B cell (primary cell): Measurements from ENCODE around the gene UBR3. TPM values are rescaled to one million over a fixed set of nuclear protein-coding genes. Genes with fewer than 3 reads are reported as not detected.

Experiments
- ATAC-seq: fragments of 200-7000 bp; cut with Tn5 transposase; one replicate; pipeline ENCODE4 v1.10.0; 2021; ENCODE audit warnings: low read depth, mild to moderate bottlenecking, moderate number of reproducible peaks, moderate library complexity
- CTCF ChIA-PET: fragments of 350-600 bp; sonication (Branson Sonifier 250); formaldehyde crosslinking; loops from one replicate; lab custom pipeline; 2021; ENCODE audit warnings: antibody characterized with exemption, inconsistent platforms; lab: Charles Lee
- POLR2A ChIA-PET: fragments of 350-600 bp; sonication (Branson Sonifier 250); formaldehyde crosslinking; loops from one replicate; lab custom pipeline; 2021; ENCODE audit warnings: antibody characterized with exemption; lab: Charles Lee
- DNase-seq: peaks from one replicate; pipeline ENCODE4 v3.0.0; 2013
- H2AFZ ChIP-seq: 2 replicates; pipeline ENCODE4 v1.6.1; 2012; ENCODE audit warnings: mild to moderate bottlenecking, low read depth, low read length; ENCODE audit not compliant: insufficient read depth, poor library complexity, severe bottlenecking
- H3K27ac ChIP-seq, 2 donors: 1 replicate in 1 of 2; 2 replicates in 1 of 2; pipeline ENCODE4 v1.5.1; 2012 to 2013; ENCODE audit warnings: low read length in 2 of 2, mild to moderate bottlenecking in 2 of 2, moderate library complexity in 1 of 2
- H3K27me3 ChIP-seq, 4 experiments: fragments of 200-600 bp in 1 of 4; sonication (generic) in 1 of 4; replicated peaks in 1 of 4; 1 replicate in 2 of 4; 2 replicates in 2 of 4; pipeline versions ENCODE4 v1.6.1 to v1.7.0; 2013 to 2016; ENCODE audit warnings: low read length in 3 of 4, mild to moderate bottlenecking in 2 of 4, mixed read lengths in 1 of 4, moderate library complexity in 1 of 4; ENCODE audit not compliant: insufficient read depth in 4 of 4, control insufficient read depth in 3 of 4; ENCODE audit errors: control extremely low read depth in 1 of 4
- H3K36me3 ChIP-seq, 2 experiments: replicated peaks in 1 of 2; 1 replicate in 1 of 2; 2 replicates in 1 of 2; pipeline versions ENCODE4 v1.6.1 to v1.7.1; 2013; ENCODE audit warnings: low read length in 1 of 2; ENCODE audit not compliant: insufficient read depth in 2 of 2, control insufficient read depth in 1 of 2; ENCODE audit errors: control extremely low read depth in 1 of 2, extremely low read depth in 1 of 2
- H3K4me1 ChIP-seq, 2 donors: fragments of 200-600 bp in 1 of 2; sonication (generic) in 1 of 2; 1 replicate in 1 of 2; 2 replicates in 1 of 2; pipeline versions ENCODE4 v1.5.1 to v1.6.1; 2013 to 2017; ENCODE audit warnings: low read length in 2 of 2; ENCODE audit not compliant: control insufficient read depth in 2 of 2, insufficient read depth in 2 of 2
- H3K4me2 ChIP-seq: replicated peaks from 2 replicates; pipeline ENCODE3; 2012; ENCODE audit warnings: mild to moderate bottlenecking, low read depth, low read length; ENCODE audit not compliant: poor library complexity, severe bottlenecking
- H3K4me3 ChIP-seq, 5 experiments: fragments of 200-600 bp in 1 of 5; sonication (generic) in 1 of 5; 1 replicate in 3 of 5; 2 replicates in 2 of 5; pipeline versions ENCODE4 v1.5.1 to v1.7.0; 2011 to 2016; ENCODE audit warnings: low read length in 4 of 5, mild to moderate bottlenecking in 4 of 5, low read depth in 2 of 5, control low read depth in 1 of 5, moderate library complexity in 1 of 5; ENCODE audit not compliant: insufficient read depth in 1 of 5; ENCODE audit errors: control extremely low read depth in 1 of 5, extremely low read depth in 1 of 5
- H3K79me2 ChIP-seq: fragments of 200-600 bp; sonication (generic); one replicate; pipeline ENCODE4 v1.6.0; 2016; ENCODE audit warnings: low read length; ENCODE audit not compliant: control insufficient read depth, insufficient read depth
- H3K9ac ChIP-seq: fragments of 200-600 bp; sonication (generic); 2 replicates; pipeline ENCODE4 v1.6.1; 2017; ENCODE audit warnings: mild to moderate bottlenecking, low read length, moderate library complexity
- H3K9me3 ChIP-seq, 3 donors: one replicate each; pipeline versions ENCODE4 v1.6.1 to v1.7.1; 2013; ENCODE audit warnings: low read length in 2 of 3; ENCODE audit not compliant: control insufficient read depth in 2 of 3, insufficient read depth in 1 of 3; ENCODE audit errors: control extremely low read depth in 1 of 3
- H4K20me1 ChIP-seq: 2 replicates; pipeline ENCODE4 v1.6.0; 2012; ENCODE audit warnings: mild to moderate bottlenecking, low read length; ENCODE audit not compliant: insufficient read depth, control insufficient read depth, poor library complexity, severe bottlenecking
- H3K27ac Mint-ChIP-seq: one replicate; pipeline ENCODE4 v1.8.0; 2021; ENCODE audit warnings: mixed read lengths
- H3K27me3 Mint-ChIP-seq: one replicate; pipeline ENCODE4 v1.8.0; 2021; ENCODE audit warnings: mixed read lengths
- H3K4me1 Mint-ChIP-seq: one replicate; pipeline ENCODE4 v1.8.0; 2021; ENCODE audit warnings: mixed read lengths
- H3K4me3 Mint-ChIP-seq: one replicate; pipeline ENCODE4 v1.8.0; 2021; ENCODE audit warnings: mixed read lengths
- H3K9me3 Mint-ChIP-seq: one replicate; pipeline ENCODE4 v1.8.0; 2022; ENCODE audit warnings: mixed read lengths; ENCODE audit not compliant: insufficient read depth
- EZH2 ChIP-seq: IDR thresholded peaks from 2 replicates; pipeline ENCODE4 v1.6.1; 2012; ENCODE audit warnings: borderline replicate concordance, low read depth, mild to moderate bottlenecking, moderate library complexity, low read length; ENCODE audit not compliant: insufficient read depth, poor library complexity, severe bottlenecking
- WGBS: methylation state at CpG from one replicate; pipeline ENCODE4 v1.1.5; 2013; ENCODE audit warnings: missing lambda C conversion rate; ENCODE audit not compliant: insufficient coverage; 5-methylcytosine and 5-hydroxymethylcytosine counted together
- intact Hi-C: fragments of 100-400 bp; cut with micrococcal nuclease; formaldehyde crosslinking; loops from one replicate; pipeline ENCODE4 v1.10.0; 2022
- polyA plus RNA-seq: library from polyadenylated mRNA; depleted of rRNA; stranded (reverse); fragments of >200 nt; gene quantifications from 2 replicates; pipeline ENCODE4 v1.2.3, GENCODE V29; 2012
- total RNA-seq, 2 donors: library from RNA; stranded (reverse); fragments of 120-200 nt in 1 of 2; gene quantifications; 1 replicate in 1 of 2; 2 replicates in 1 of 2; pipeline versions ENCODE4 v1.2.3 to v1.2.4, GENCODE V29; 2013 to 2022
- TF ChIP-seq, protein P1 (sequence below): fragments of 200-600 bp; IDR thresholded peaks from one replicate; pipeline ENCODE4 v1.8.0; 2022; ENCODE audit warnings: antibody characterized with exemption, mild to moderate bottlenecking

Gene UBR3
- total and polyA plus RNA-seq, 2 donors (not counting 1 experiment from before 2014, with no cell fraction given), result 5.9 to 58.1 TPM

DNA sequence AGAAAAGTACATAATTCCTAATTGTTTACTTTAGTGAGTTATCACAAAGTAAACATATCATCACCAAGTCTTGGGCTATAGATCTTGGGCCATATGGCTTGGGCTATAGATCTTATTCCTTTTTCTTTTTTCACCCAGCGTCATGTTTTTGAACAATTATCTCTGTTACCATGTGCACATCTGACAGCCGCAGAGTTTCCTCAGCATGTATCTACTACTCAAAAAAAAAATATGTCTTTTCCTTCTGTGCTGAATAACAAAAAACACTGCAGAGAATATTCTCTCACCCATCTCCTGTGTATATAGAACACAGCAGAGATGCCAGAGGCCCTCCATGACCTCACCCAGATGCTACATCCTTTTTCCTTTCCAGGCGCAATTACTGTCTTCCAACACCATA lies 274.5 kb downstream of the UBR3 start:
- WGBS, result 90% methylated on average over 2 of the region's 3 CpGs
- Histone ChIP-seq H3K4me3 (no peak overlapping the region), H3K27ac (no peak overlapping the region), H3K27me3 (peaks cover 0 to 3% (median 0%) of the 10 kb centered on the region in 4 experiments), H3K4me2 (no peak overlapping the region), H3K9ac (no peak overlapping the region), H3K9me3 (peaks cover 0 to 3% (median 0%) of the 10 kb centered on the region in 3 donors), H3K4me1 (no peaks in the 10 kb centered on the region), H4K20me1 (no peaks in the 10 kb centered on the region), H2AFZ (no peak overlapping the region), H3K36me3 (no peaks in the 10 kb centered on the region), H3K79me2 (no peaks in the 10 kb centered on the region)
- intact Hi-C loops, result no loop called here
- POLR2A ChIA-PET, result no interaction called here
- CTCF ChIA-PET, result no interaction called here
- Mint-ChIP-seq H3K27ac (no peak overlapping the region), H3K4me3 (no peak overlapping the region), H3K9me3 (no peaks in the 10 kb centered on the region), H3K27me3 (no peaks in the 10 kb centered on the region), H3K4me1 (no peaks in the 10 kb centered on the region)
- ATAC-seq, result no peak
- no peak for DNase-seq
- no peak for TF ChIP-seq EZH2

DNA sequence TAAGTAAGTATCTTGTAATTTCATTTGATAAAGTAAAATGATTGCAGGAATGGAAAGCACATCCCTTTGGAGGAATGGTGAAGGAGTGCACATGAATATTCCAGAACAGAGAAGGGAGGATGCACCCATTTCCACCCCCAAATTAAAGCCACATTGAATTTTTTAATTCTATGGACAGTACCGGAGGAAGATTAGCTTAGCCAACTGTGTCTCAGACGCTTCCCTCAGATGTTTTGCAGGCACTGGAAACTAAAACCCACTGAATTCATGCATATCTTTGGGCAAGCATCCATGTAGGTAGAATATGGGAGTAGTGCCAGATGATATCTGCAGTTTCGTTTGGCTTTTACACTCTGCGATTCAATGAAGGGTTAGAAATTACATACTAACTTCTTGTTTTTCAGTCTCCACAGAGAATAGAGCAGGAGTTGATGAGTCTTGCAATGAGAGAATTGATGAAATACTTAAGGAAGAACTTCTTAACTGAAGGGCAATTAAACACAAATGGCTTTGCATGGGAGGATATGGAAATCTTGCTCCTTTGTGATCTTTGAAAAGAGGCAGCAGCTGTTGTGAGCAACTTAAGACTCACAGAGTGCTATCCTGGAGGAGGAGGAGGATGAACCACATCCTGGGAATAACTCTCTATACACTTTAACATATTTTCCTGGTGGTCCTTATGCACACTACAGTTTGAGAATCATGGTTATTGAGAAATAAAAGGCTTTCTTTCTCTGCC lies 279.0 kb downstream of the UBR3 start:
- intact Hi-C loops, result no loop called here
- ATAC-seq, result no peak
- Histone ChIP-seq H3K36me3 (no peaks in the 10 kb centered on the region), H3K4me3 (no peak overlapping the region), H3K79me2 (no peaks in the 10 kb centered on the region), H3K9ac (no peak overlapping the region), H3K27ac (no peak overlapping the region), H3K4me1 (no peaks in the 10 kb centered on the region), H3K27me3 (peaks cover 0 to 3% (median 1%) of the 10 kb centered on the region in 4 experiments), H3K4me2 (no peak overlapping the region), H2AFZ (no peak overlapping the region), H4K20me1 (no peaks in the 10 kb centered on the region), H3K9me3 (no peaks in the 10 kb centered on the region)
- Mint-ChIP-seq H3K4me3 (no peak overlapping the region), H3K27ac (no peak overlapping the region), H3K4me1 (no peaks in the 10 kb centered on the region), H3K9me3 (no peaks in the 10 kb centered on the region), H3K27me3 (no peaks in the 10 kb centered on the region)
- WGBS, result 80% methylated on average over 2 of the region's 4 CpGs
- no peak for DNase-seq
- ChIA-PET POLR2A (no interaction called here), CTCF (no interaction called here)
- TF ChIP-seq, protein P1, sequence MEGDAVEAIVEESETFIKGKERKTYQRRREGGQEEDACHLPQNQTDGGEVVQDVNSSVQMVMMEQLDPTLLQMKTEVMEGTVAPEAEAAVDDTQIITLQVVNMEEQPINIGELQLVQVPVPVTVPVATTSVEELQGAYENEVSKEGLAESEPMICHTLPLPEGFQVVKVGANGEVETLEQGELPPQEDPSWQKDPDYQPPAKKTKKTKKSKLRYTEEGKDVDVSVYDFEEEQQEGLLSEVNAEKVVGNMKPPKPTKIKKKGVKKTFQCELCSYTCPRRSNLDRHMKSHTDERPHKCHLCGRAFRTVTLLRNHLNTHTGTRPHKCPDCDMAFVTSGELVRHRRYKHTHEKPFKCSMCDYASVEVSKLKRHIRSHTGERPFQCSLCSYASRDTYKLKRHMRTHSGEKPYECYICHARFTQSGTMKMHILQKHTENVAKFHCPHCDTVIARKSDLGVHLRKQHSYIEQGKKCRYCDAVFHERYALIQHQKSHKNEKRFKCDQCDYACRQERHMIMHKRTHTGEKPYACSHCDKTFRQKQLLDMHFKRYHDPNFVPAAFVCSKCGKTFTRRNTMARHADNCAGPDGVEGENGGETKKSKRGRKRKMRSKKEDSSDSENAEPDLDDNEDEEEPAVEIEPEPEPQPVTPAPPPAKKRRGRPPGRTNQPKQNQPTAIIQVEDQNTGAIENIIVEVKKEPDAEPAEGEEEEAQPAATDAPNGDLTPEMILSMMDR, result no peak
- TF ChIP-seq EZH2, result no peak
